ENCODE data around the gene PLEKHA4. TPM values are rescaled to one million over a fixed set of nuclear protein-coding genes. Genes with fewer than 3 reads are reported as not detected.
"Not testable (repeated sequence)": the region's sequence is repeated elsewhere in the genome, so short reads cannot be mapped to it uniquely, and the experiment has no call there.

Gene PLEKHA4
- total RNA-seq, 1 donor from 2014 or later, result 21.2 TPM

DNA sequence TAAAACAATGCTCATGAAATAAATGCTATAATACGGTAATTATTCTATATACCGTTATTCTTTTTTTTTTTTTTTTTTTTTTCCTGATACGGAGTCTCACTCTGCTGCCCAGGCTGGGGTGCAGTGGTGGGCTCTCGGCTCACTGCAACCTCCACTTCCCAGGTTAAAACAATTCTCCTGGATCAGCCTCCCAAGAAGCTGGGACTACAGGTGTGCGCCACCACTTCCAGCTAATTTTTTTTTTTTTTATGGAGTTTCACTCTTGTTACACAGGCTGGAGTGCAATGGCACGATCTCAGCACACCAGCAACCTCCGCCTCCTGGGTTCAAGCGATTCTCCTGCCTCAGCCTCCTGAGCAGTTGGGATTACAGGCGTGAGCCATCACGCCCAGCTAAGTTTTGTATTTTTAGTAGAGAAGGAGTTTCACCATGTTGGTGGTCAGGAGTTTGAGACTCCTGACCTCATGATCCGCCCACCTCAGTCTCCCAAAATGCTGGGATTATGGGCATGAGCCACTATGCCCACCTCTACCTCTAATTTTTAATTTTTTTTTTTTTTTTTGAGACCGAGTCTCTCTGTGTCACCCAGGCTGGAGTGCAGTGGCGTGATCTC lies 10.7 kb upstream of the PLEKHA4 start:
- no peak for DNase-seq

DNA sequence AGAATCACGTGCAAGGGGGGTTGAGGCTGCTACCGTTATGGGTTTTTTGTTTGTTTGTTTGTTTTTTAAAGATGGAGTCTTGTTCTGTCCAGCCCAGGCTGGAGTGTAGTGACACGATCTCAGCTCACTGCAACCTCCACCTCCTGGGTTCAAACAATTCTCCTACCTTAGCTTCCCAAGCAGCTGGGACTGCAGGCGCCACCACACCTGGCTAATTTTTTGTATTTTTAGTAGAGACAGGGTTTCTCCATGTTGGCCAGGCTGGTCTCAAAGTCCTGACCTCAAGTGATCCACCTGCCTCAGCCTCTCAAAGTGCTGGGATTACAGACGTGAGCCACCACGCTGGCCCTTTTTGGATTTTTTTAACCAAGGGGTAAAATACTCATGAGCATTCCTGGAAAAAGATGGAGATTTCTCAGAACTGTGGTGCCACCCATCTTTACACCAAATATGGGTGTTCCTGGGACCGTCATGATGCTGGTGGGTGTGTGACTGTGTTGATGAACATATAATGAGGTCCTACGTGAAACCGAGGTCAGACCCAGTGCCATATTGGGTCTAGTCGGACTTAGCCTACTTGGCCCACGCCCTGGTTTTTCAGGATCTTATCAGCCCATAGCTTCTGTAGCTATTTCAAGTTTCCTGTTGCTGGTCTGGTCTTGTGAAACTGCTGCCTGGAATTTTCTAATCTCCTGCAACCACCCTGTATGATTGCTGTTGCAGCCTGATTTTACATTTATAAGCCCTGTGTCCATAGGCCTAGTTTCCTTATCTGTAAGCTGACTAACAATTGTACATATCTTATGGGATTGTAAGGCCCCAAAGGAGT lies 10.0 kb upstream of the PLEKHA4 start:
- intact Hi-C loops (cut with DNase I), result no loop called here
- DNase-seq (peak; percentile 66), ATAC-seq (peak; percentile 33 to 54)
- H3K27me3 ChIP-seq (ENCODE audit: low read depth), result no peaks in the 10 kb centered on the region
- TF ChIP-seq, protein P1, sequence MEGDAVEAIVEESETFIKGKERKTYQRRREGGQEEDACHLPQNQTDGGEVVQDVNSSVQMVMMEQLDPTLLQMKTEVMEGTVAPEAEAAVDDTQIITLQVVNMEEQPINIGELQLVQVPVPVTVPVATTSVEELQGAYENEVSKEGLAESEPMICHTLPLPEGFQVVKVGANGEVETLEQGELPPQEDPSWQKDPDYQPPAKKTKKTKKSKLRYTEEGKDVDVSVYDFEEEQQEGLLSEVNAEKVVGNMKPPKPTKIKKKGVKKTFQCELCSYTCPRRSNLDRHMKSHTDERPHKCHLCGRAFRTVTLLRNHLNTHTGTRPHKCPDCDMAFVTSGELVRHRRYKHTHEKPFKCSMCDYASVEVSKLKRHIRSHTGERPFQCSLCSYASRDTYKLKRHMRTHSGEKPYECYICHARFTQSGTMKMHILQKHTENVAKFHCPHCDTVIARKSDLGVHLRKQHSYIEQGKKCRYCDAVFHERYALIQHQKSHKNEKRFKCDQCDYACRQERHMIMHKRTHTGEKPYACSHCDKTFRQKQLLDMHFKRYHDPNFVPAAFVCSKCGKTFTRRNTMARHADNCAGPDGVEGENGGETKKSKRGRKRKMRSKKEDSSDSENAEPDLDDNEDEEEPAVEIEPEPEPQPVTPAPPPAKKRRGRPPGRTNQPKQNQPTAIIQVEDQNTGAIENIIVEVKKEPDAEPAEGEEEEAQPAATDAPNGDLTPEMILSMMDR (IDR thresholded peaks at IDR 0.05), result no peak
- peaks cover 68% of the 10 kb centered on the region for H3K4me1 ChIP-seq
- H3K4me3 ChIP-seq, result no peak overlapping the region
- H3K9me3 ChIP-seq, result no peaks in the 10 kb centered on the region
- peak overlapping the region; percentile 58 for H3K27ac ChIP-seq
- H3K36me3 ChIP-seq, result peaks cover 56% of the 10 kb centered on the region

More for the DNA sequence above, 10.7 kb upstream of the PLEKHA4 start:
- Histone ChIP-seq H3K27me3 (ENCODE audit: low read depth) (no peaks in the 10 kb centered on the region), H3K4me3 (no peak overlapping the region), H3K4me1 (peaks cover 61% of the 10 kb centered on the region), H3K9me3 (no peaks in the 10 kb centered on the region), H3K27ac (peak overlapping the region; percentile 58), H3K36me3 (peaks cover 49% of the 10 kb centered on the region)
- intact Hi-C loops (cut with DNase I), result no loop called here
- TF ChIP-seq, protein P1 (IDR thresholded peaks at IDR 0.05), result no peak
- ATAC-seq, result no peak

DNA sequence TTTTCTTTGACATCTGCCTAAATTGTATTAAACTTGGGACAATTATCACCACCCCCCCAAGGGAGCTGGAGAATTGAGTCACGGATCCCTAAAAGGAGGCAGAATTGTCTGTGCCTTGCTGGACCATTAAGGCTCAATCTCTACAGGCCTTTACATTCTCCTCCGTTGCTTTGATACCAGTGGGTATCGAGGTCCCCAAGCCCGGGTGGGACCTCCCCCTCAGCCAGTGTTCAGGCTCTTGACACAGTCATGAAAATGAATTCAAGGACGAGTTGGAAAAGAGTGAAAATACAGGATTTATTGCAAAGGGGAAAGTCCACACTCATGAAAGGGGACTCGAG lies 9.4 kb upstream of the PLEKHA4 start:
- Histone ChIP-seq H3K4me3 (no peak overlapping the region), H3K36me3 (peaks cover 59% of the 10 kb centered on the region), H3K4me1 (peaks cover 71% of the 10 kb centered on the region), H3K27ac (peak overlapping the region; percentile 12), H3K27me3 (ENCODE audit: low read depth) (no peaks in the 10 kb centered on the region), H3K9me3 (no peaks in the 10 kb centered on the region)
- ATAC-seq (no peak), DNase-seq (no peak)
- intact Hi-C loops (cut with DNase I), result no loop called here
- TF ChIP-seq, protein P1 (IDR thresholded peaks at IDR 0.05), result no peak

DNA sequence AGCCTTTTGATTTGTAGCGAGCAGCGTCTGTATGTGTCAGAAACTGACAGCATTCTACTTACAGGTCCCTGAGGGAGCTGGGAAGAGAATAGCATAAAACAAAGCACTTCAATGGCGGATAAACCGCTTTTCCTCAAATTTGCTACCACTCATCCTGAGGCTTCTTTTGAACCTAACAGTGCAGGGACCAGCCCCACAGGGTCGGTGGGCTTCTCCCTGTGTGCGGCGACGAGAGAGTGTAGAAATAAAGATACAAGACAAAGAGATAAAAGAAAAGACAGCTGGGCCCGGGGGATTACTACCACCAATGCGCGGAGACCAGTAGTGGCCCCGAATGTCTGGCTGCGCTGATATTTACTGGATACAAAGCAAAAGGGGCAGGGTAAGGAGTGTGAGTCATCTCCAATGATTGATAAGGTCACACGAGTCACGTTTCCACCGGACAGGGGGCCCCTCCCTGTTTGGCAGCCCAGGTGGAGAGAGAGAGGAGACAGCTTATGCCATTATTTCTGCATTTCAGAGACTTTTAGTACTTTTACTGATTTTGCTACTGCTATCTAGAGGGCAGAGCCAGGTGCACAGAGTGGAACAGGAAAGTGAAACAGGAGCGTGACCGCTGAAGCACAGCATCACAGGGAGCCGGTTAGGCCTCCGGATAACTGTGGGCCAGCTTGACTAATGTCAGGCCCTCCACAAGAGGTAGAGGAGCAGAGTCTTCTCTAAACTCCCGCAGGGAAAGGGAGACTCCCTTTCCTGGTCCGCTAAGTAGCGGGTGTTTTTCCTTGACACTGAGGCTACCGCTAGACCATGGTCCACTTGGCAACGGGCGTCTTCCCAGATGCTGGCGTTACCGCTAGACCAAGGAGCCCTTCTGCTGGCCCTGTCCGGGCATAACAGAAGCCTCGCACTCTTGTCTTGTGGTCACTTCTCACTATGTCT lies 7.9 kb upstream of the PLEKHA4 start:
- DNase-seq; H3K9me3 ChIP-seq; ATAC-seq; H3K27me3 ChIP-seq (ENCODE audit: low read depth); intact Hi-C loops (cut with DNase I): not testable (repeated sequence)
- peaks cover 59% of the 10 kb centered on the region for H3K36me3 ChIP-seq
- peak overlapping the region; percentile 100 for H3K27ac ChIP-seq
- peaks cover 75% of the 10 kb centered on the region for H3K4me1 ChIP-seq
- H3K4me3 ChIP-seq, result peak overlapping the region; percentile 79

DNA sequence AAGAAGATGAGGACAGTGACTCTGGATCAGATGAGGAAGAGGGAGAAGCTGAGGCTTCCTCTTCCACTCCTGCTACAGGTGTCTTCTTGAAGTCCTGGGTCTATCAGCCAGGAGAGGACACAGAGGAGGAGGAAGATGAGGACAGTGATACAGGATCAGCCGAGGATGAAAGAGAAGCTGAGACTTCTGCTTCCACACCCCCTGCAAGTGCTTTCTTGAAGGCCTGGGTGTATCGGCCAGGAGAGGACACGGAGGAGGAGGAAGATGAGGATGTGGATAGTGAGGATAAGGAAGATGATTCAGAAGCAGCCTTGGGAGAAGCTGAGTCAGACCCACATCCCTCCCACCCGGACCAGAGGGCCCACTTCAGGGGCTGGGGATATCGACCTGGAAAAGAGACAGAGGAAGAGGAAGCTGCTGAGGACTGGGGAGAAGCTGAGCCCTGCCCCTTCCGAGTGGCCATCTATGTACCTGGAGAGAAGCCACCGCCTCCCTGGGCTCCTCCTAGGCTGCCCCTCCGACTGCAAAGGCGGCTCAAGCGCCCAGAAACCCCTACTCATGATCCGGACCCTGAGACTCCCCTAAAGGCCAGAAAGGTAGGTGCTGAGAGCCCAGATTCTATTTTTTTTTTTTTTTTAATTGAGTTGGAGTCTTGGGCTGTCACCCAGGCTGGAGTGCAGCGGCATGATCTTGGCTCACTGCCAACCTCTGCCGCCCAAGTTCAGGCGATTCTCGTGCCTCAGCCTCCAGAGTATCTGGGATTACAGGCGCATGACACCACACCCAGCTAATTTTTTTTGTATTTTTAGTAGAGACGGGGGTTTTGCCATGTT lies 6.1 kb upstream of the PLEKHA4 start:
- DNase-seq (no peak), ATAC-seq (peak in 1 of 2 donors; percentile 1)
- intact Hi-C loops (cut with DNase I), result no loop called here

More for the DNA sequence above, 6.1 kb upstream of the PLEKHA4 start:
- Histone ChIP-seq H3K4me3 (peak overlapping the region; percentile 79), H3K27me3 (ENCODE audit: low read depth) (no peaks in the 10 kb centered on the region), H3K36me3 (peaks cover 59% of the 10 kb centered on the region), H3K4me1 (peaks cover 67% of the 10 kb centered on the region), H3K9me3 (no peaks in the 10 kb centered on the region), H3K27ac (peak overlapping the region; percentile 100)
- TF ChIP-seq, protein P1 (IDR thresholded peaks at IDR 0.05), result no peak
